Measurements from ENCODE around the gene PIP5K1C.

DNA sequence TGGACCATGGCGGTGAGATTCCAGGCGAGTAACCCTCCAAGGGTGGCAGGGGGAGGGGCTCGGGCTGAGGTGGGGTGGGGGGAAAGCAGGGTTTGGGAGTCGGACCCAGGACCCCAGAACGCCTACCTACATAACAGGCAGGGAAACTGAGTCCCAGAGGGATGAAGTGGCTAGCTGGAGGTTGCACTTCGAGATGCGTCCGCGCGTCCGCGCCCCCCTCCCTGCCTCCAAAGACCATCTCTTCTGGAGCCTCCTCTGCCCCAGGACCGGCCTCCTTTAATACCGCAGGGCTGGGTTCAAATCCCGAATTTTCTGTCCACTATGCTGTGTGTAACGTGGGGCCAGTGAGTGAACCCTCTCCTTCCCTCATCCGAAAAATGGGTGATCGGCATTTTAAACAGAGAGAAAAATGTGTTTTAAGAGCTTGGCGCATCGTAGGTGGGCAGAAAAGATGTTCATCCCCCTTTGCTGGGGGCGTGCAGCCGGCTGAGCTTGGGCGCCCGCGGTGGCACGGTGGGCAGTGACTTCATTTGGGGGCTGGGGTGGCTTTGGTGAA lies 21.7 kb upstream of the PIP5K1C start:
- TF ChIP-seq CTCF (IDR thresholded peaks at IDR 0.05; ENCODE audit: borderline replicate concordance, extremely low read depth, low read length, poor library complexity, severe bottlenecking) (no peak), EZH2 (IDR thresholded peaks at IDR 0.05; ENCODE audit: borderline replicate concordance, low read depth, low read length, severe bottlenecking) (peak; percentile 29)
